Activated CD8-positive, alpha-beta T cell treated with anti-CD3 and anti-CD28 coated beads for 36 hours (primary cell): Measurements from ENCODE around the gene PFDN2. TPM values are rescaled to one million over a fixed set of nuclear protein-coding genes. Genes with fewer than 3 reads are reported as not detected.

Experiments
- ATAC-seq: fragments of 200-7000 bp; cut with Tn5 transposase; one replicate; pipeline ENCODE4 v1.10.0; 2021; ENCODE audit warnings: mild to moderate bottlenecking, moderate library complexity
- CTCF ChIA-PET: fragments of 350-600 bp; sonication (Branson Sonifier 250); formaldehyde crosslinking; loops from one replicate; lab custom pipeline; 2021; ENCODE audit warnings: antibody characterized with exemption; lab: Charles Lee
- POLR2A ChIA-PET: fragments of 350-600 bp; sonication (Branson Sonifier 250); formaldehyde crosslinking; loops from one replicate; lab custom pipeline; 2021; ENCODE audit warnings: antibody characterized with exemption; lab: Charles Lee
- DNase-seq: peaks from one replicate; pipeline ENCODE4 v3.0.0-alpha.2; 2020
- H3K27ac Mint-ChIP-seq: one replicate; pipeline ENCODE4 v1.8.0; 2021; ENCODE audit warnings: mild to moderate bottlenecking, mixed read lengths
- H3K27me3 Mint-ChIP-seq: one replicate; pipeline ENCODE4 v1.8.0; 2021; ENCODE audit warnings: mixed read lengths
- H3K36me3 Mint-ChIP-seq: one replicate; pipeline ENCODE4 v1.8.0; 2021; ENCODE audit warnings: low read depth, mixed read lengths
- H3K4me1 Mint-ChIP-seq: one replicate; pipeline ENCODE4 v1.8.0; 2021; ENCODE audit warnings: low read depth, mixed read lengths
- H3K4me3 Mint-ChIP-seq: one replicate; pipeline ENCODE4 v1.8.0; 2021; ENCODE audit warnings: mild to moderate bottlenecking, moderate library complexity, mixed read lengths
- H3K9me3 Mint-ChIP-seq: one replicate; pipeline ENCODE4 v1.8.0; 2021; ENCODE audit warnings: mixed read lengths
- intact Hi-C: fragments of 100-400 bp; cut with micrococcal nuclease; formaldehyde crosslinking; loops from one replicate; pipeline ENCODE4 v1.10.0; 2022
- total RNA-seq, 2 experiments: library from RNA; stranded (reverse); gene quantifications; one replicate each; pipeline ENCODE4 v1.2.3, GENCODE V29; 2021
- TF ChIP-seq, protein P1 (sequence below): fragments of 200-600 bp; IDR thresholded peaks from one replicate; pipeline ENCODE4 v1.8.0; 2022; ENCODE audit warnings: antibody characterized with exemption, mild to moderate bottlenecking

The PFDN2 gene
- total RNA-seq, 2 experiments from 2014 or later, result 137 to 144 TPM

DNA sequence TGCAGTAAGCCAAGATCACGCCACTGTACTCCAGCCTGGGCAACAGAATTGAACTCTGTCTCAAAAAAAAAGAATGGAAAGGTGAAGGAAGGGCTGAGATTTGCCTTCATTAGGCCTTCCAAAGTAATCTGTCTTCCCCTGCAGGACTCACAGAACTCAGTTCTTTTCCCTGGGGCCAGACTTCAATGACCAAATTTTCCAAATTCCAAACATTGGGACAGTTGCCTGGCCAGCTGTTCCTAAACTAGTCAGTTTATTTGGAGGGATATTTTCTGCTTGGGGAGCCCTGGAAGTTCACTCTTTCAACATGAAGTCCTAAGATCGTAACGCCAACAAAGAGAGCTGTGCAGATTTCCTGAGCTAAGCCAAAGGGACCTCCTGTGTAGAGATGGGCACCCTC, 20.0 kb upstream of the PFDN2 start:
- Mint-ChIP-seq H3K27ac (no peak overlapping the region), H3K4me3 (no peak overlapping the region), H3K9me3 (no peaks in the 10 kb centered on the region), H3K27me3 (no peaks in the 10 kb centered on the region), H3K36me3 (peaks cover 5% of the 10 kb centered on the region), H3K4me1 (peaks cover 6% of the 10 kb centered on the region)
- ChIA-PET CTCF (interaction anchor here (1.1 to 3.1 kb wide), 13 partner anchors 10 to 358 kb away, joined by 3 to 16 read pairs (median 4); partner anchors contain the start of genes ITLN2, KLHDC9, NIT1 and PFDN2), POLR2A (interaction anchor here (1.6 to 3.3 kb wide), 2 partner anchors 16 to 20 kb away, joined by 7 to 11 read pairs; partner anchors contain the start of genes NIT1, PFDN2 and UFC1)
- TF ChIP-seq, protein P1, sequence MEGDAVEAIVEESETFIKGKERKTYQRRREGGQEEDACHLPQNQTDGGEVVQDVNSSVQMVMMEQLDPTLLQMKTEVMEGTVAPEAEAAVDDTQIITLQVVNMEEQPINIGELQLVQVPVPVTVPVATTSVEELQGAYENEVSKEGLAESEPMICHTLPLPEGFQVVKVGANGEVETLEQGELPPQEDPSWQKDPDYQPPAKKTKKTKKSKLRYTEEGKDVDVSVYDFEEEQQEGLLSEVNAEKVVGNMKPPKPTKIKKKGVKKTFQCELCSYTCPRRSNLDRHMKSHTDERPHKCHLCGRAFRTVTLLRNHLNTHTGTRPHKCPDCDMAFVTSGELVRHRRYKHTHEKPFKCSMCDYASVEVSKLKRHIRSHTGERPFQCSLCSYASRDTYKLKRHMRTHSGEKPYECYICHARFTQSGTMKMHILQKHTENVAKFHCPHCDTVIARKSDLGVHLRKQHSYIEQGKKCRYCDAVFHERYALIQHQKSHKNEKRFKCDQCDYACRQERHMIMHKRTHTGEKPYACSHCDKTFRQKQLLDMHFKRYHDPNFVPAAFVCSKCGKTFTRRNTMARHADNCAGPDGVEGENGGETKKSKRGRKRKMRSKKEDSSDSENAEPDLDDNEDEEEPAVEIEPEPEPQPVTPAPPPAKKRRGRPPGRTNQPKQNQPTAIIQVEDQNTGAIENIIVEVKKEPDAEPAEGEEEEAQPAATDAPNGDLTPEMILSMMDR, result no peak
- intact Hi-C loops, result no loop called here
- ATAC-seq, result no peak
- DNase-seq, result no peak

DNA sequence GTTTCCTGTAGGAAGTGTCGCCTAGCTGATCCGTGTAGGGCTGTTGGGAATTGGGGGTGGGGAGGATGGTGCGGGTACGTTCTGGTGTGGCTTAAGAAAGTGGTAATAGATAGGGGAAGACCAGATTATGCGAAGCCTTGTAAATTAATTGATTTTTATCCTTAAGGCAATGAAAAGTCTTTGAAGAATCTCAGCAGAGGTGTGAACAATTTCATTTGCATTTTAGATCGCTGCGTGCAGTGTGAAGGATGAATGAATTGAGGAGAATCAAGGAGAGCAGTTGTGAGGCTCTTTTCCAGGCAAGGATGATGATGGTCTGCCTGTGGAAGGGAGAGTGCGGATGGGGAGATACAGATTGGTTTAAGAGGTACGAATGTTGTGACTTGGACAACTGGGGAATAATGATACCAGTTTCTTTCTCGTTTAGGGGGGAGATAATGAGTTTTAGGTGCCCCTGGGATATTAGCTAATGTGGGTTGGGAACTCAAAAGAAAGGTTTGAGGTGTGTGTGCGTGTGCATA, 15.4 kb upstream of the PFDN2 start:
- ATAC-seq (no peak), DNase-seq (no peak)
- H3K4me1 Mint-ChIP-seq, result peaks cover 38% of the 10 kb centered on the region
- no peaks in the 10 kb centered on the region for H3K9me3 Mint-ChIP-seq
- TF ChIP-seq, protein P1, result no peak
- intact Hi-C loops, result no loop called here
- peaks cover 24% of the 10 kb centered on the region for H3K36me3 Mint-ChIP-seq
- ChIA-PET CTCF (interaction anchor here (0.6 to 3.0 kb wide), 6 partner anchors 10 to 136 kb away, joined by 3 to 10 read pairs (median 4); partner anchors contain the start of genes KLHDC9 and PPOX), POLR2A (interaction anchor here (0.6 to 3.6 kb wide), 14 partner anchors 8 to 332 kb away, joined by 3 to 23 read pairs (median 4); partner anchors contain the start of genes NDUFS2 and UFC1)
- no peak overlapping the region for H3K4me3 Mint-ChIP-seq
- H3K27me3 Mint-ChIP-seq, result no peaks in the 10 kb centered on the region
- H3K27ac Mint-ChIP-seq, result no peak overlapping the region

DNA sequence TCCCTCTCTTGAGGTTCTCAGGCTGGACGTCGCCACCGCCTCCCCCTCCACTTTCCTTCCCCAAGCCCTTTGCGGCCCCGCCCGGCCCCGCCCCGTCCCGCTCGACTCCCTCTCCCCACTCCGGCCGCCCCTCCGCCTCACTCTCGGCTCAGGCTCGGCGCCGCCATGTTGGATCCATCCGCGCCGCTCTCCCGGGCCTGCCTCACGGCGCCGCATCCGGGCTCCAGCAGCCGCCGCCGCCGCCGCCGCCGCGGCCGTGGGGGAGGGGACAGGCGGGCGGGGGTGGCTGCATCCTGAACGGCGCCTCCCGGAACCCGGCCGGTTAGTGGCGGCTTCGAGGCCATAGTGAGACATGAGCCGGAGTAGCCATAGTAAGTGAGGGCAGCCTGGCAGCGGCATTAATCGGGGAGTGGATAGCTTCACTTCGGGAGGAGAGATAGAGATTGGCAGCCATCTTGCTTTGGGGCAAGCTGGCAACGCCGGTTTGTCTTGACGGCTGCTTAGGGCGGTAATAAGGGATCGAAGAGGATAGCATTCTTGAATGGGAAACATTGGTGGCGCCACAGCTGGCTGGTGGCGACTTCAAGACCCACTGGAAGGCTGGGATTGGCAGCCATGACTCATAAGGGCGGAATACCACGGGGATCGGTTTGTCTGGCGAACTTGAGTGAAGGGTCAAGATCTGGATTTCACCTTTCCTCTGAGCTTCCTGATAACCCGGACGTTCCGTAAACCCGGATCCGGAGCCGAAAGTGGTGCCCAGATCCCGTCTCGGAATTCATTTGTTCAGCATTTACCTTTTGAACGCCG, 14.8 kb upstream of the PFDN2 start, which contains the start of gene DEDD:
Gene DEDD (minus strand): TSS at position 258 of the 810 bp plus-strand sequence. CDS start 8,205 bp downstream, outside the sequence.
- DNase-seq, result peak; percentile 95
- H3K27ac Mint-ChIP-seq, result no peak within 1 kb of the TSS
- H3K4me3 Mint-ChIP-seq, result no peak within 1 kb of the TSS
- peaks cover 41% of the 10 kb centered on the region for H3K4me1 Mint-ChIP-seq
- peak; percentile 95 for ATAC-seq
- TF ChIP-seq, protein P1, result no peak
- CTCF ChIA-PET, result interaction anchor here (0.6 to 3.0 kb wide), 6 partner anchors 11 to 135 kb away, joined by 3 to 10 read pairs (median 4); partner anchors contain the start of genes KLHDC9 and PPOX
- no peaks in the 10 kb centered on the region for H3K9me3 Mint-ChIP-seq
- H3K27me3 Mint-ChIP-seq, result no peaks in the 10 kb centered on the region
- intact Hi-C loops, result no loop called here
- H3K36me3 Mint-ChIP-seq, result peaks cover 31% of the 10 kb centered on the region
- POLR2A ChIA-PET, result interaction anchor here (0.6 to 3.6 kb wide), 15 partner anchors 9 to 331 kb away, joined by 3 to 23 read pairs (median 4); partner anchors contain the start of genes NDUFS2 and UFC1

DNA sequence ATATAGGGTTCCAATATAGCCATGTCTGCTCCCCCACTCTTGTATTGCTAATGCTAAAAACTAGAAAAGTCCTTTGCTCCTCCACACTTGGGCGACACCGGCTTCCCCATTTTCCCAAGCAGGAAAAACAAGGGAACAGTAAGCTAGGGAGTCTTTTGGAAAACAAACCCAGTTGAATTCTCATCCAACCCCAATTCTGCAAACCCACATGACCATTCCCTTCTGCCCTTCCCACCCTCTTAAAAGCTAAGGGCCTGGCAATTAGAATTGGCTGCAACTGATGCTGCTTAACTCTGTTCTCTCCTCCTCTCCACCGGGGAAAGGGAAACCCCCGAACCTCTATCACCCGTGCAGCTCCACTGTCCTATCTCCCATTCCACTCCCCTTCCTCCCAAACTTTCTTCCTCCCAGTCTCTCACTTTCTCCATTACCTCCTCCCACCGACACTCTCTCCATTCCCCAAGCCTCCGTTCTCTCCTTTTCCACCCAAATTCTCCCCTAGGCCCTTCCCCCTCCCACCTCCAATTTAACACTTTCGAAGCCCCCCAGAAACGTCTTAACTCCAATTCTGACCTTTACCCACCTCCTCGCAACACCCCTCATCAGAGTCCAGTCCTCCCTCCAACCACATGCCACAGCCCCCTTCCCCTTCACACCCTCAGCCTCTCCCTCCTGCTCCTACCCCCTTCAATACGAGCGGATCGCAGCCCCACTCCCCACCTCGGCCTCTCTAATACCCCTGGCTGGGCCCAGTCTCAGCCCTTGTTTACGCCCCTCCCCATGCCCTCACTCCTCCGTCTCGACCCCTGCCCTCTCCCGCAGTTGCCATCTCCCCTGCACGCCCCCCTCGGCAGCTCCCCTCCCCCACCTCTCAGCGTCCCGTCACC, 13.9 kb upstream of the PFDN2 start:
- Mint-ChIP-seq H3K36me3 (peaks cover 38% of the 10 kb centered on the region), H3K4me3 (no peak overlapping the region), H3K27ac (no peak overlapping the region), H3K27me3 (no peaks in the 10 kb centered on the region), H3K9me3 (no peaks in the 10 kb centered on the region), H3K4me1 (peaks cover 46% of the 10 kb centered on the region)
- DNase-seq (peak; percentile 28), ATAC-seq (no peak)
- POLR2A ChIA-PET, result interaction anchor here (0.8 to 3.6 kb wide), 5 partner anchors 12 to 58 kb away, joined by 3 to 23 read pairs (median 6); partner anchors contain the start of gene UFC1
- intact Hi-C loops, result no loop called here
- CTCF ChIA-PET, result interaction anchor here (1.1 to 3.0 kb wide), 4 partner anchors 34 to 134 kb away, joined by 3 to 10 read pairs (median 5); partner anchors contain the start of genes KLHDC9 and PPOX
- TF ChIP-seq, protein P1, result no peak
